Mesenchymal stem cell (in vitro differentiated cells and primary cell): ENCODE results near the gene CSNK1A1L.

ENCODE experiments used
- DNase-seq: peaks from one replicate; pipeline ENCODE4 v3.0.0-alpha.2; 2013
- H2AFZ ChIP-seq: one replicate; pipeline ENCODE4 v1.6.1; 2013; ENCODE audit warnings: low read depth, mild to moderate bottlenecking, control low read depth, inconsistent platforms, low read length, moderate library complexity
- H2AK5ac ChIP-seq: 2 replicates; pipeline ENCODE4 v1.6.1; 2013; ENCODE audit warnings: low read length, moderate library complexity, mild to moderate bottlenecking, inconsistent platforms; ENCODE audit not compliant: severe bottlenecking
- H2BK120ac ChIP-seq: one replicate; pipeline ENCODE4 v1.6.1; 2013; ENCODE audit warnings: low read depth, mild to moderate bottlenecking, inconsistent platforms, low read length, moderate library complexity
- H2BK12ac ChIP-seq, 2 experiments: one replicate each; pipeline ENCODE4 v1.6.1; 2013; ENCODE audit warnings: inconsistent platforms in 2 of 2, low read length in 2 of 2, mild to moderate bottlenecking in 2 of 2, moderate library complexity in 2 of 2, control low read depth in 1 of 2
- H2BK15ac ChIP-seq: one replicate; pipeline ENCODE4 v1.6.1; 2013; ENCODE audit warnings: mild to moderate bottlenecking, low read depth, inconsistent platforms; ENCODE audit not compliant: poor library complexity, severe bottlenecking
- H2BK5ac ChIP-seq: 2 replicates; pipeline ENCODE4 v1.6.1; 2013; ENCODE audit warnings: low read depth, mild to moderate bottlenecking, low read length, control low read depth, inconsistent platforms; ENCODE audit not compliant: poor library complexity, severe bottlenecking
- H3K14ac ChIP-seq, 2 experiments: one replicate each; pipeline ENCODE4 v1.6.1; 2013; ENCODE audit warnings: inconsistent platforms in 2 of 2, low read length in 2 of 2, control low read depth in 1 of 2, mild to moderate bottlenecking in 1 of 2, moderate library complexity in 1 of 2
- H3K18ac ChIP-seq, 2 experiments: one replicate each; pipeline ENCODE4 v1.6.1; 2013; ENCODE audit warnings: inconsistent platforms in 2 of 2, low read length in 2 of 2, control low read depth in 1 of 2, low read depth in 1 of 2, mild to moderate bottlenecking in 1 of 2
- H3K23ac ChIP-seq, 2 experiments: one replicate each; pipeline ENCODE4 v1.6.1; 2013; ENCODE audit warnings: inconsistent platforms in 2 of 2, low read length in 2 of 2, mild to moderate bottlenecking in 2 of 2, moderate library complexity in 2 of 2, control low read depth in 1 of 2
- H3K27ac ChIP-seq: 2 replicates; pipeline ENCODE4 v1.5.1; 2013; ENCODE audit warnings: mild to moderate bottlenecking, moderate library complexity, low read length, control low read depth, inconsistent platforms; ENCODE audit not compliant: poor library complexity, severe bottlenecking
- H3K27me3 ChIP-seq, 2 experiments: 2 replicates each; pipeline versions ENCODE4 v1.6.1 to v1.7.0; 2013; ENCODE audit warnings: low read length in 2 of 2, mild to moderate bottlenecking in 2 of 2, moderate library complexity in 2 of 2, control low read depth in 1 of 2, inconsistent platforms in 1 of 2; ENCODE audit not compliant: control insufficient read depth in 1 of 2, insufficient read depth in 1 of 2
- H3K36me3 ChIP-seq, 2 experiments: 2 replicates each; pipeline versions ENCODE4 v1.6.1 to v1.7.0; 2013; ENCODE audit warnings: low read length in 2 of 2, control low read depth in 1 of 2, inconsistent platforms in 1 of 2, low read depth in 1 of 2, mild to moderate bottlenecking in 1 of 2; ENCODE audit not compliant: insufficient read depth in 2 of 2, control insufficient read depth in 1 of 2
- H3K4ac ChIP-seq, 2 experiments: one replicate each; pipeline ENCODE4 v1.6.1; 2013; ENCODE audit warnings: inconsistent platforms in 2 of 2, low read length in 2 of 2, mild to moderate bottlenecking in 2 of 2, moderate library complexity in 2 of 2, control low read depth in 1 of 2, low read depth in 1 of 2
- H3K4me1 ChIP-seq: 2 replicates; pipeline ENCODE4 v1.6.1; 2013; ENCODE audit warnings: low read depth, low read length, control low read depth; ENCODE audit not compliant: control insufficient read depth, insufficient read depth
- H3K4me2 ChIP-seq: 2 replicates; pipeline ENCODE4 v1.6.1; 2013; ENCODE audit warnings: low read length, mild to moderate bottlenecking, inconsistent platforms; ENCODE audit not compliant: poor library complexity, severe bottlenecking
- H3K4me3 ChIP-seq, 2 experiments: 2 replicates each; pipeline versions ENCODE4 v1.5.1 to v1.7.0; 2013; ENCODE audit warnings: low read length in 2 of 2, mild to moderate bottlenecking in 2 of 2, control low read depth in 1 of 2, low read depth in 1 of 2; ENCODE audit not compliant: insufficient read depth in 1 of 2
- H3K79me1 ChIP-seq: replicated peaks from 2 replicates; pipeline ENCODE4 v1.6.1; 2013; ENCODE audit warnings: mild to moderate bottlenecking, control low read depth, low read length, inconsistent platforms; ENCODE audit not compliant: poor library complexity, severe bottlenecking
- H3K9ac ChIP-seq: 2 replicates; pipeline ENCODE4 v1.7.0; 2013; ENCODE audit warnings: mild to moderate bottlenecking, low read length, moderate library complexity
- H3K9me3 ChIP-seq: 2 replicates; pipeline ENCODE4 v1.7.0; 2013; ENCODE audit warnings: mild to moderate bottlenecking, low read length; ENCODE audit not compliant: control insufficient read depth
- H4K8ac ChIP-seq: one replicate; pipeline ENCODE4 v1.6.1; 2013; ENCODE audit warnings: inconsistent platforms, mild to moderate bottlenecking, low read length, moderate library complexity
- H4K91ac ChIP-seq: one replicate; pipeline ENCODE4 v1.6.1; 2013; ENCODE audit warnings: mild to moderate bottlenecking, low read length, inconsistent platforms
- WGBS: methylation state at CpG from one replicate; pipeline ENCODE4 v1.1.7; 2013; ENCODE audit warnings: mixed read lengths; 5-methylcytosine and 5-hydroxymethylcytosine counted together

The CSNK1A1L gene

DNA sequence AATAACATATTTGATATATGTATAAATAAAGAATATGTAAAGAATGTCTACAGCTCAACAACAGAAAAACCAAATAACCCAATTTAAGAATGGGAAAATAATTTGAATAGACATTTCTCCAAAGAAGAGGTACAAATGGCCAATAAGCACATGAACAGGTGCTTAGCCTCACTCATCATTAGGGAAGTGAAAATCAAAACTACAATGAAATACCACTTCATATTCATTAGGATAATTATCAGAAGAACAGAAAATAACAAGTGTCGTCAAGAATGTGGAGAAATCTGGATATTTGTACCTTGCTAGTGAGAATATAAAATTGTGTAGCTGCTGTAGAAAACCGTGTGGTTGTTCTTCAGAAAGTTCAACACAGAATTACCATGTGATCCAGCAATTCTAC is 37.6 kb downstream of the CSNK1A1L start:
- H2BK120ac ChIP-seq = no peak overlapping the region
- H2AFZ ChIP-seq = no peak overlapping the region
- H2AK5ac ChIP-seq = no peak overlapping the region
- H3K4me2 ChIP-seq = no peak overlapping the region
- H3K18ac ChIP-seq = no peak overlapping the region
- H3K4me3 ChIP-seq = no peak overlapping the region
- no peak overlapping the region for H3K4ac ChIP-seq
- no peak overlapping the region for H4K8ac ChIP-seq
- no peaks in the 10 kb centered on the region for H3K9me3 ChIP-seq
- WGBS = 71% methylated on average over 1 of the region's 2 CpGs
- peaks cover 2% of the 10 kb centered on the region for H3K4me1 ChIP-seq
- H3K79me1 ChIP-seq = no peaks in the 10 kb centered on the region
- H3K36me3 ChIP-seq = no peaks in the 10 kb centered on the region
- no peak for DNase-seq
- H3K23ac ChIP-seq = no peak overlapping the region
- H3K27ac ChIP-seq = no peak overlapping the region
- H2BK12ac ChIP-seq = no peak overlapping the region
- no peak overlapping the region for H4K91ac ChIP-seq
- H2BK5ac ChIP-seq = no peak overlapping the region
- H3K9ac ChIP-seq = no peak overlapping the region
- no peak overlapping the region for H2BK15ac ChIP-seq
- H3K27me3 ChIP-seq = no peaks in the 10 kb centered on the region
- H3K14ac ChIP-seq = no peak overlapping the region

DNA sequence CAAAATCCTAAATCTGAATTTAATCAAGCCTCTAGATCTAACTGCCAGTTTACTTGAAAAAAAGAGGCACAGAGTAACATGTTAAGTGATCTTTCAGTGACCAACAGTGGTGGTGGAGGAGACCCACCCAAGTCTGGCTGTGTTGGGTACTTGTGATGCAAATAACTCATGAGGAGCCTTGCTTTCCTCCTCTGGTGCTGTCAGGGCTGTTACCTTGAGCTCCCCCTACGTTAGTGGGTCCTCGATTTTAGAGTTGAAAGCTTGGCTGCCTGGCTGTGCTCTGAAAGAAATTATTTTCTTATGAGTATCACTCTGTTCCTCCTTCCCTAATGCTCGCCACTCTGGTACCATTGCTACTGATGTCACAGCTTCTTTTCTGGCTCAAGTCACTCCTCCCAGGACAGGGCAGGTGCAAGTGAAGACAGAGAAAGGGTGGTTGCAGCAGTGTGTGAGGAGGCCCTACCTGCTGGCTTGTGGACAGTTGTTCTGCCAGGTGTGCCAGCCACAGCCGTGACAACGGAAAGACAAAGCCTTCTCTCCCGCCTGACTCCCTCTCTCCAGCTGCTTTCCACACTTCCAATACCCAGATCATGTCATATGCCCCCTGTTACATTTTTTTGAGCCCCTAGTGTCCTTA is 39.5 kb downstream of the CSNK1A1L start:
- no peak for DNase-seq
- H3K4ac ChIP-seq = no peak overlapping the region
- H3K4me1 ChIP-seq = peaks cover 2% of the 10 kb centered on the region
- no peak overlapping the region for H4K91ac ChIP-seq
- H3K36me3 ChIP-seq = no peaks in the 10 kb centered on the region
- H3K23ac ChIP-seq = no peak overlapping the region
- no peaks in the 10 kb centered on the region for H3K27me3 ChIP-seq
- no peaks in the 10 kb centered on the region for H3K79me1 ChIP-seq
- no peak overlapping the region for H2AK5ac ChIP-seq
- no peak overlapping the region for H4K8ac ChIP-seq
- no peak overlapping the region for H3K9ac ChIP-seq
- no peak overlapping the region for H2BK5ac ChIP-seq
- H2BK120ac ChIP-seq = no peak overlapping the region
- no peak overlapping the region for H3K4me2 ChIP-seq
- no peak overlapping the region for H3K14ac ChIP-seq
- H3K27ac ChIP-seq = no peak overlapping the region
- no peaks in the 10 kb centered on the region for H3K9me3 ChIP-seq
- H3K18ac ChIP-seq = no peak overlapping the region
- H2BK12ac ChIP-seq = no peak overlapping the region
- H3K4me3 ChIP-seq = no peak overlapping the region
- 94% methylated on average over 4 of the region's 6 CpGs for WGBS
- H2AFZ ChIP-seq = no peak overlapping the region
- no peak overlapping the region for H2BK15ac ChIP-seq

DNA sequence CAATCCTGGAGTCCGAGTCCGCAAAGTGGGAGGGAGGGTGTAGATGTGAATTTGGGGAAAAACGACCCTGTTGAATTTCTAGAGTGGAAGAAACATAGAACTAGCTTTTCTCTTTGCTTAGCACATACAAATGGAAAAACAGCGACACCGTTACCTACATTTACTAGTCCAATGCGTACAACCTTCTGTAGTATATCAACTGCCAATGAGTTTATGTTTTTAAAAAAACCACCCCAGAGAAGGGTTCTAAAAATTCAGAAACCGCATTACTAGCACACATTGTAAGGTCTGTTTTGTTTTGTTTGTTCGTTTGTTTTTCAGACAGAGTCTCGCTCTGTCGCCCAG is 45.6 kb downstream of the CSNK1A1L start:
- H3K79me1 ChIP-seq = no peaks in the 10 kb centered on the region
- no peaks in the 10 kb centered on the region for H3K27me3 ChIP-seq
- H3K14ac ChIP-seq = no peak overlapping the region
- 46% methylated on average over 6 of the region's 10 CpGs for WGBS
- H3K18ac ChIP-seq = no peak overlapping the region
- H2BK120ac ChIP-seq = no peak overlapping the region
- H3K4me3 ChIP-seq = peak overlapping the region; percentile 98 to 99
- H2BK15ac ChIP-seq = no peak overlapping the region
- DNase-seq = no peak
- no peak overlapping the region for H2BK5ac ChIP-seq
- no peak overlapping the region for H4K91ac ChIP-seq
- H3K4me2 ChIP-seq = peak overlapping the region; percentile 52
- no peak overlapping the region for H2AK5ac ChIP-seq
- peak overlapping the region; percentile 28 for H4K8ac ChIP-seq
- peaks cover 4 to 5% of the 10 kb centered on the region in 2 experiments for H3K36me3 ChIP-seq
- H2AFZ ChIP-seq = no peak overlapping the region
- H3K9ac ChIP-seq = peak overlapping the region; percentile 95
- H3K23ac ChIP-seq = no peak overlapping the region
- no peak overlapping the region for H3K4ac ChIP-seq
- H2BK12ac ChIP-seq = no peak overlapping the region
- peaks cover 8% of the 10 kb centered on the region for H3K4me1 ChIP-seq
- peak overlapping the region; percentile 21 for H3K27ac ChIP-seq
- H3K9me3 ChIP-seq = no peaks in the 10 kb centered on the region

DNA sequence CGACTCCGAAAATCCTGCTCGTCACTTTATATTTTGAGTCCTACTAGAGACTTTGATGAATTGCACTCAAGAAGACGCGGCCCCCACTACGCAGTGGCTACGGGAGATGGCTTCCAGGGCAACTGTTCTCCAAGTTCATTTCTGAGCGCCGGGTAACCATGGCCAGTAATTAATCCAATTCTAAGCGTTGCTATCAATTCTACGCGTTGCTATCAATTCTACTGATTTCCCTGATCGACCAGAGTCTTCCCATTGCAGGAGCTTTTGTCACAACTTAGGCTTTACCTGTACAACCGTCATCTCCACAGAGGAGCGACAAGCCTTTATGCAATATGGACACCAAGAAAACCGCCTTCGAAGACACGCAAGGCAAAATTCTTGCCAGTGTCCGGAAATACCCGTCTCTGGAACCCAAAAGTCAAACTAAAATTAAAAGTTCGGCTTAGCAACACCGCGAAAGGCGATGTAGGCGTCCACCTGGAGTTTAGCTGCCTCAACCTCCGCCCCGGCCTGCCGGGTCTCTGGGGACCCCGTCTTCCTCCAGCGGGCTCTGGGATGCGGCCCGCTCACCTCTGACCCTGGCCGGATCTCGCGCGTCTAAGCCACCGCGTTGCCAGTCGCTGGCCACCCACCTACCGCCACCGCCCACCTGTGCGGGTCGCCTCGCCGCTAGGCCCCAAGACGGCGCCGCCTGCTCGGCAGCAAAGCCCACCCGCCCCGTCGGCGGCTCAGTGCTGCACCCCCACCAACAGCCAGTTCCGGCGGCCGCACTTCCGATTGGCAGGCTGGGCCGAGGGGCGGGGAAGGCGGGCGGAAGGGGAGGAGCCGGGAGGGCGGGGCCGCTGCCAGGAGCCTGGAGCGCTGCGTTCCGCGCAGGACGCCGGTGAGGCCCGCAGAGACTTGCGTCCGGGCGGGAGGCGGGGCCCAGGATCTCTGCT is 46.3 kb downstream of the CSNK1A1L start, which contains the start of gene SUPT20H:
Gene SUPT20H (minus strand): TSS at position 779 of the 938 bp plus-strand sequence. CDS start 8,198 bp downstream, outside the sequence.
- WGBS = 1% methylated on average over 58 of the region's 75 CpGs
- Histone ChIP-seq H2AFZ (peak within 1 kb of the TSS; percentile 44), H4K8ac (peak within 1 kb of the TSS; percentile 100), H3K18ac (peak within 1 kb of the TSS; percentile 99 to 100), H2BK12ac (peak within 1 kb of the TSS in 1 of 2 experiments; percentile 10), H3K23ac (no peak within 1 kb of the TSS), H3K4ac (peak within 1 kb of the TSS; percentile 94 to 99), H3K4me1 (peaks cover 8% of the 10 kb centered on the region), H2AK5ac (peak within 1 kb of the TSS; percentile 59), H3K36me3 (peaks cover 4 to 5% of the 10 kb centered on the region in 2 experiments), H3K27ac (peak within 1 kb of the TSS; percentile 91), H4K91ac (peak within 1 kb of the TSS; percentile 99), H3K4me3 (peak within 1 kb of the TSS; percentile 98 to 99), H3K79me1 (no peaks in the 10 kb centered on the region), H2BK120ac (peak within 1 kb of the TSS; percentile 73), H3K14ac (peak within 1 kb of the TSS; percentile 62 to 97), H3K9me3 (no peaks in the 10 kb centered on the region), H3K4me2 (peak within 1 kb of the TSS; percentile 52), H2BK15ac (no peak within 1 kb of the TSS), H2BK5ac (peak within 1 kb of the TSS; percentile 86), H3K27me3 (no peaks in the 10 kb centered on the region), H3K9ac (peak within 1 kb of the TSS; percentile 95)
- peak; percentile 91 for DNase-seq
